A549 (cell line): ENCODE data around the gene PTPN14. TPM values are rescaled to one million over a fixed set of nuclear protein-coding genes. Genes with fewer than 3 reads are reported as not detected.

Experiments
- ATAC-seq, 2 experiments: fragments of 200-7000 bp in 1 of 2; fragments of >200 bp in 1 of 2; cut with Nextera tagmentation in 1 of 2; cut with Tn5 transposase in 1 of 2; 3 replicates each; pipeline versions ENCODE4 v1.8.0 to v1.9.1; 2018 to 2020; ENCODE audit warnings: mild to moderate bottlenecking in 1 of 2, moderate library complexity in 1 of 2
- CTCF ChIA-PET: fragments of 300-600 bp; sonication (Branson Sonifier 250); formaldehyde crosslinking; extraction: SDS; loops from one replicate; lab custom pipeline; 2021; ENCODE audit warnings: antibody characterized with exemption, inconsistent platforms; lab: Yijun Ruan, JAX
- POLR2A ChIA-PET: fragments of 350-600 bp; formaldehyde crosslinking; extraction: SDS; loops from one replicate; lab custom pipeline; 2021; ENCODE audit warnings: antibody characterized with exemption, inconsistent platforms; lab: Yijun Ruan, JAX
- DNase-seq, 2 experiments: peaks; one replicate each; pipeline versions ENCODE4 v3.0.0 to v3.0.0-alpha.2; 2011 to 2016; ENCODE audit warnings: low read depth in 1 of 2, low spot score in 1 of 2
- FAIRE-seq: peaks from 2 replicates; lab custom pipeline; 2011; peaks lifted over from hg19 to GRCh38; lab: Jason Lieb, UNC
- H3K27ac ChIP-seq, 2 experiments: fragments of >200 bp; sonication (Bioruptor Twin); formaldehyde crosslinking; 3 replicates each; pipeline ENCODE4 v1.5.1; 2016 to 2017
- H3K4me1 ChIP-seq: fragments of >200 bp; sonication (Bioruptor Twin); formaldehyde crosslinking; 3 replicates; pipeline ENCODE4 v1.6.1; 2016
- H3K4me2 ChIP-seq: fragments of >200 bp; sonication (Bioruptor Twin); formaldehyde crosslinking; 3 replicates; pipeline ENCODE4 v1.6.1; 2016
- H3K4me3 ChIP-seq: fragments of >200 bp; sonication (Bioruptor Twin); formaldehyde crosslinking; 3 replicates; pipeline ENCODE4 v1.5.1; 2016
- H3K9me3 ChIP-seq: fragments of >200 bp; sonication (Bioruptor Twin); formaldehyde crosslinking; 3 replicates; pipeline ENCODE4 v1.6.1; 2016
- CBX8 ChIP-seq: fragments of 200-600 bp; sonication (generic); IDR thresholded peaks from 2 replicates; pipeline ENCODE4 v1.6.1; 2016
- CEBPB ChIP-seq, 2 experiments: fragments of >200 bp in 1 of 2; sonication (Bioruptor Twin) in 1 of 2; formaldehyde crosslinking in 1 of 2; IDR thresholded peaks; 2 replicates each; pipeline ENCODE4 v1.6.1; 2012 to 2016
- CHD2 ChIP-seq: fragments of 150-350 bp; IDR thresholded peaks from 2 replicates; pipeline ENCODE4 v1.6.1; 2014; ENCODE audit warnings: low read length; ENCODE audit not compliant: partially characterized antibody
- CHD4 ChIP-seq: fragments of 200-600 bp; sonication (generic); IDR thresholded peaks from 2 replicates; pipeline ENCODE4 v1.6.1; 2016; ENCODE audit warnings: antibody characterized with exemption, mild to moderate bottlenecking, borderline replicate concordance
- EHF ChIP-seq: fragments of 250-450 bp; sonication (Bioruptor Pico); IDR thresholded peaks from 2 replicates; pipeline ENCODE4 v1.5.0; 2020; ENCODE audit warnings: mild to moderate bottlenecking
- FOXS1 ChIP-seq: fragments of 250-450 bp; sonication (Bioruptor Pico); IDR thresholded peaks from 2 replicates; pipeline ENCODE4 v1.5.0; 2020; ENCODE audit warnings: mild to moderate bottlenecking, moderate library complexity
- HDAC2 ChIP-seq: fragments of 200-600 bp; sonication (generic); IDR thresholded peaks from 2 replicates; pipeline ENCODE4 v1.6.1; 2016
- HEYL ChIP-seq: fragments of 250-450 bp; sonication (Bioruptor Pico); IDR thresholded peaks from 2 replicates; pipeline ENCODE4 v1.8.0; 2021; ENCODE audit warnings: mild to moderate bottlenecking, moderate library complexity
- HOXB5 ChIP-seq: fragments of 250-450 bp; sonication (Bioruptor Pico); IDR thresholded peaks from 2 replicates; pipeline ENCODE4 v1.5.0; 2020; ENCODE audit warnings: mild to moderate bottlenecking, moderate library complexity
- JUNB ChIP-seq: fragments of >200 bp; sonication (Bioruptor Twin); formaldehyde crosslinking; IDR thresholded peaks from 2 replicates; pipeline ENCODE4 v1.6.1; 2016
- KDM5A ChIP-seq: fragments of 200-600 bp; sonication (generic); IDR thresholded peaks from 2 replicates; pipeline ENCODE4 v1.6.1; 2016; ENCODE audit warnings: antibody characterized with exemption, mild to moderate bottlenecking
- MAFK ChIP-seq: fragments of 450-650 bp; IDR thresholded peaks from 2 replicates; pipeline ENCODE4 v1.6.1; 2014; ENCODE audit not compliant: partially characterized antibody
- MAZ ChIP-seq: fragments of 150-350 bp; IDR thresholded peaks from 2 replicates; pipeline ENCODE4 v1.6.1; 2014; ENCODE audit warnings: antibody characterized with exemption, low read depth, low read length, borderline replicate concordance
- NFE2L2 ChIP-seq: fragments of 150-350 bp; conservative IDR thresholded peaks from 2 replicates; pipeline ENCODE4 v1.6.1; 2014; ENCODE audit warnings: low read length
- NPAS2 ChIP-seq: fragments of 250-450 bp; sonication (Bioruptor Pico); IDR thresholded peaks from 2 replicates; pipeline ENCODE4 v1.8.0; 2022; ENCODE audit warnings: mild to moderate bottlenecking, moderate library complexity, borderline replicate concordance
- PHF8 ChIP-seq: fragments of 200-600 bp; sonication (generic); IDR thresholded peaks from 2 replicates; pipeline ENCODE4 v1.6.1; 2016; ENCODE audit warnings: low read depth, mild to moderate bottlenecking, antibody characterized with exemption, moderate library complexity, borderline replicate concordance
- POLR2AphosphoS2 ChIP-seq: conservative IDR thresholded peaks from 2 replicates; pipeline ENCODE4 v1.6.1; 2012; ENCODE audit warnings: low read length, improper control_type of control experiment, inconsistent platforms
- RCOR1 ChIP-seq: fragments of 150-350 bp; IDR thresholded peaks from 2 replicates; pipeline ENCODE4 v1.6.1; 2014; ENCODE audit warnings: antibody characterized with exemption, low read length, low read depth
- RFX5 ChIP-seq: fragments of 450-650 bp; IDR thresholded peaks from 2 replicates; pipeline ENCODE4 v1.7.1; 2014; ENCODE audit warnings: antibody characterized with exemption, mild to moderate bottlenecking, moderate library complexity
- RNF2 ChIP-seq: fragments of 200-600 bp; sonication (generic); IDR thresholded peaks from 2 replicates; pipeline ENCODE4 v1.6.1; 2016; ENCODE audit warnings: low read depth, mild to moderate bottlenecking, antibody characterized with exemption, moderate library complexity, borderline replicate concordance
- SREBF2 ChIP-seq: fragments of 450-650 bp; IDR thresholded peaks from 2 replicates; pipeline ENCODE4 v1.6.1; 2014; ENCODE audit warnings: mild to moderate bottlenecking, moderate library complexity
- ZNF302 ChIP-seq: fragments of 250-450 bp; sonication (Bioruptor Pico); IDR thresholded peaks from 2 replicates; pipeline ENCODE4 v1.9.0; 2021; ENCODE audit warnings: inconsistent platforms, mild to moderate bottlenecking, moderate library complexity
- WGBS: methylation state at CpG from one replicate; pipeline ENCODE4 v1.1.6; 2017; ENCODE audit errors: missing lambda C conversion rate; 5-methylcytosine and 5-hydroxymethylcytosine counted together
- polyA plus RNA-seq, 4 experiments: library from polyadenylated mRNA; depleted of rRNA in 3 of 4; stranded (reverse); fragments of >200 nt; fragmentation: RNase III in 1 of 4; extraction: RNeasy Plus Mini Kit Qiagen cat#74134 plus additional on column Dnase treatment in 1 of 4; gene quantifications; 2 replicates in 3 of 4; 3 replicates in 1 of 4; pipeline ENCODE4 v1.2.3, GENCODE V29; 2011 to 2017
- TF ChIP-seq, protein P1 (sequence below): fragments of 450-650 bp; IDR thresholded peaks from 2 replicates; pipeline ENCODE4 v1.6.1; 2014; ENCODE audit warnings: antibody characterized with exemption
- TF ChIP-seq, protein P2 (sequence below): fragments of >200 bp; sonication (Bioruptor Twin); formaldehyde crosslinking; IDR thresholded peaks from 3 replicates; pipeline ENCODE4 v1.5.1; 2016
- TF ChIP-seq, protein P3 (sequence below): fragments of 250-450 bp; sonication (Bioruptor Pico); IDR thresholded peaks from 2 replicates; pipeline ENCODE4 v1.5.0; 2020; ENCODE audit warnings: low read depth, mild to moderate bottlenecking, moderate library complexity
- TF ChIP-seq, protein P4 (sequence below): fragments of 250-450 bp; sonication (Bioruptor Pico); IDR thresholded peaks from 2 replicates; pipeline ENCODE4 v1.5.0; 2021; ENCODE audit warnings: mild to moderate bottlenecking, moderate library complexity, borderline replicate concordance
- TF ChIP-seq, protein P5 (sequence below): IDR thresholded peaks from 2 replicates; pipeline ENCODE4 v1.6.1; 2012
- TF ChIP-seq, protein P6 (sequence below): IDR thresholded peaks from 2 replicates; pipeline ENCODE4 v1.6.1; 2012

PTPN14 gene
- polyA plus RNA-seq, 2 of the 4 experiments (the other 2 are of a cell fraction), result 9.2 to 10.0 TPM

DNA sequence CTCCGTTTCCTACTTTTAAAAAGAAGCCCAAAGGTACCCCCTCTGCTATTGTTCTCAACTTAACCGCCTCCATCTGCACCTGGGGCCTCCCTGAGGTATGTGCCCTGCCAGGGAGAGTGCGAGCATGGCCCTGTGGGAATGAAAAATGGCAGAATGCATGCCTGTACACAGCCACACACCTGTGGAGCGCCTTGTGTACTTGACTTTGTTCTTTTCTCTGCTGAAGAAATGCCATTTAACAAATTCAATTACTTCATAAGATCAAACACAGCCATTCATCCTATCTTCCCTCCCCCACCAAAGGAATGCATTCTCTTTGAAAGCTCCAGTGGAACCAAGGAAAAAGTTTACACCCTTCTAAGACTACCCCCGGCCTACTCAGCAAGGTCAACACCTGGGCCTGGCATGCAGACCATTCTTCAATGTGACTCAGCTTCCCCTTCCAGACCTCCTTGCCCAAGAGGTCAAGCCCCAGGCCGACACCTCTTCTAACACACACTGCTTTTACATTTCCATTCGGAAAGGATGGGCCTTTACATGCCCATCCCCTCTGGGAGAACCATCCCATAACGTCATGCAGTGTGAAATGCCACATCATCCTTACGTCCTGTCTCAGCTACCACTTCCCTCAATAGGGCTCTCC, 146.7 kb downstream of the PTPN14 start:
- ChIA-PET CTCF (interaction anchor here (1.4 to 2.8 kb wide), 2 partner anchors 17 to 180 kb away, joined by 3 to 8 read pairs; no protein-coding TSS in a partner anchor), POLR2A (no interaction called here)
- FAIRE-seq (no peak), DNase-seq (no peak), ATAC-seq (no peak)
- Histone ChIP-seq H3K27ac (peak overlapping the region in 1 of 2 experiments; percentile 5; a peak in 1 of 6 replicates), H3K4me3 (no peak overlapping the region), H3K9me3 (no peaks in the 10 kb centered on the region), H3K4me2 (no peak overlapping the region), H3K4me1 (peaks cover 5% of the 10 kb centered on the region; the same call in 1 of the 3 replicates)
- WGBS, result 83% methylated on average over 9 of the region's 9 CpGs
- no peak for TF ChIP-seq RCOR1
- no peak for TF ChIP-seq CBX8
- no peak for TF ChIP-seq NPAS2 (CRISPR knock-in tag)
- TF ChIP-seq, protein P1, sequence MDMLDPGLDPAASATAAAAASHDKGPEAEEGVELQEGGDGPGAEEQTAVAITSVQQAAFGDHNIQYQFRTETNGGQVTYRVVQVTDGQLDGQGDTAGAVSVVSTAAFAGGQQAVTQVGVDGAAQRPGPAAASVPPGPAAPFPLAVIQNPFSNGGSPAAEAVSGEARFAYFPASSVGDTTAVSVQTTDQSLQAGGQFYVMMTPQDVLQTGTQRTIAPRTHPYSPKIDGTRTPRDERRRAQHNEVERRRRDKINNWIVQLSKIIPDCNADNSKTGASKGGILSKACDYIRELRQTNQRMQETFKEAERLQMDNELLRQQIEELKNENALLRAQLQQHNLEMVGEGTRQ, result no peak
- no peak for TF ChIP-seq POLR2AphosphoS2
- TF ChIP-seq, protein P2, sequence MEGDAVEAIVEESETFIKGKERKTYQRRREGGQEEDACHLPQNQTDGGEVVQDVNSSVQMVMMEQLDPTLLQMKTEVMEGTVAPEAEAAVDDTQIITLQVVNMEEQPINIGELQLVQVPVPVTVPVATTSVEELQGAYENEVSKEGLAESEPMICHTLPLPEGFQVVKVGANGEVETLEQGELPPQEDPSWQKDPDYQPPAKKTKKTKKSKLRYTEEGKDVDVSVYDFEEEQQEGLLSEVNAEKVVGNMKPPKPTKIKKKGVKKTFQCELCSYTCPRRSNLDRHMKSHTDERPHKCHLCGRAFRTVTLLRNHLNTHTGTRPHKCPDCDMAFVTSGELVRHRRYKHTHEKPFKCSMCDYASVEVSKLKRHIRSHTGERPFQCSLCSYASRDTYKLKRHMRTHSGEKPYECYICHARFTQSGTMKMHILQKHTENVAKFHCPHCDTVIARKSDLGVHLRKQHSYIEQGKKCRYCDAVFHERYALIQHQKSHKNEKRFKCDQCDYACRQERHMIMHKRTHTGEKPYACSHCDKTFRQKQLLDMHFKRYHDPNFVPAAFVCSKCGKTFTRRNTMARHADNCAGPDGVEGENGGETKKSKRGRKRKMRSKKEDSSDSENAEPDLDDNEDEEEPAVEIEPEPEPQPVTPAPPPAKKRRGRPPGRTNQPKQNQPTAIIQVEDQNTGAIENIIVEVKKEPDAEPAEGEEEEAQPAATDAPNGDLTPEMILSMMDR, result no peak
- no peak for TF ChIP-seq JUNB
- TF ChIP-seq CEBPB (IDR thresholded peaks at IDR 0.05), result no peak
- TF ChIP-seq, protein P3, sequence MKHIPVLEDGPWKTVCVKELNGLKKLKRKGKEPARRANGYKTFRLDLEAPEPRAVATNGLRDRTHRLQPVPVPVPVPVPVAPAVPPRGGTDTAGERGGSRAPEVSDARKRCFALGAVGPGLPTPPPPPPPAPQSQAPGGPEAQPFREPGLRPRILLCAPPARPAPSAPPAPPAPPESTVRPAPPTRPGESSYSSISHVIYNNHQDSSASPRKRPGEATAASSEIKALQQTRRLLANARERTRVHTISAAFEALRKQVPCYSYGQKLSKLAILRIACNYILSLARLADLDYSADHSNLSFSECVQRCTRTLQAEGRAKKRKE (CRISPR knock-in tag), result no peak
- TF ChIP-seq HEYL (CRISPR knock-in tag), result no peak
- TF ChIP-seq HDAC2, result no peak
- TF ChIP-seq, protein P4, sequence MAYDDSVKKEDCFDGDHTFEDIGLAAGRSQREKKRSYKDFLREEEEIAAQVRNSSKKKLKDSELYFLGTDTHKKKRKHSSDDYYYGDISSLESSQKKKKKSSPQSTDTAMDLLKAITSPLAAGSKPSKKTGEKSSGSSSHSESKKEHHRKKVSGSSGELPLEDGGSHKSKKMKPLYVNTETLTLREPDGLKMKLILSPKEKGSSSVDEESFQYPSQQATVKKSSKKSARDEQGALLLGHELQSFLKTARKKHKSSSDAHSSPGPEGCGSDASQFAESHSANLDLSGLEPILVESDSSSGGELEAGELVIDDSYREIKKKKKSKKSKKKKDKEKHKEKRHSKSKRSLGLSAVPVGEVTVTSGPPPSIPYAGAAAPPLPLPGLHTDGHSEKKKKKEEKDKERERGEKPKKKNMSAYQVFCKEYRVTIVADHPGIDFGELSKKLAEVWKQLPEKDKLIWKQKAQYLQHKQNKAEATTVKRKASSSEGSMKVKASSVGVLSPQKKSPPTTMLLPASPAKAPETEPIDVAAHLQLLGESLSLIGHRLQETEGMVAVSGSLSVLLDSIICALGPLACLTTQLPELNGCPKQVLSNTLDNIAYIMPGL (CRISPR knock-in tag), result no peak
- no peak for TF ChIP-seq NFE2L2
- no peak for TF ChIP-seq MAZ
- TF ChIP-seq, protein P5, sequence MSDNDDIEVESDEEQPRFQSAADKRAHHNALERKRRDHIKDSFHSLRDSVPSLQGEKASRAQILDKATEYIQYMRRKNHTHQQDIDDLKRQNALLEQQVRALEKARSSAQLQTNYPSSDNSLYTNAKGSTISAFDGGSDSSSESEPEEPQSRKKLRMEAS, result no peak
- TF ChIP-seq EHF, result no peak
- TF ChIP-seq ZNF302 (CRISPR knock-in tag), result no peak
- TF ChIP-seq RFX5, result no peak

DNA sequence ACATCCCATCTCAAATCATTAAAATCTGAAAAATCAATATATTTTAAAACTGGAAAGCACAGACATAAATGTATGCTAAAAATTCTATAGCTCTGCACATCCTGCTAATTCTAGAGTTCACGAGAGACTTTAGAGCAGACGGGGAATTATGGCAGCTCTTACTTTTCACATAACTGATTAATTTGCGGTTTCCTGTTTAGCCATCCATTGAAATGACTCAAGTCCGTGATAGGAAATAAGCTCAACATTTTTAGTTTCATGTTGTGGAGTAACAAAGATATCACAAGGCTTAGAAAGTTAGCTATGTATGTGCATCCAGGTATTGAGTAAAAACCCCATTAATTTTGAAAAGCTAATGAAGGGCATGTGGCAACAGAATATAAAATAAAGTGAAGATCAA, 147.2 kb downstream of the PTPN14 start:
- FAIRE-seq (no peak), DNase-seq (no peak), ATAC-seq (no peak)
- Histone ChIP-seq H3K9me3 (no peaks in the 10 kb centered on the region), H3K27ac (no peak overlapping the region), H3K4me1 (peaks cover 5% of the 10 kb centered on the region; the same call in 1 of the 3 replicates), H3K4me2 (no peak overlapping the region), H3K4me3 (no peak overlapping the region)
- POLR2A ChIA-PET, result no interaction called here
- CTCF ChIA-PET, result interaction anchor here (1.4 to 2.8 kb wide), 4 partner anchors 12 to 181 kb away, joined by 3 to 8 read pairs (median 4); no protein-coding TSS in a partner anchor
- 94% methylated on average over 4 of the region's 4 CpGs for WGBS
- TF ChIP-seq FOXS1 (CRISPR knock-in tag) (no peak), CHD2 (no peak), KDM5A (no peak), HOXB5 (CRISPR knock-in tag) (no peak), SREBF2 (no peak), RFX5 (no peak), HDAC2 (no peak), CHD4 (no peak), MAFK (no peak), RNF2 (no peak), PHF8 (no peak)
- TF ChIP-seq, protein P6, sequence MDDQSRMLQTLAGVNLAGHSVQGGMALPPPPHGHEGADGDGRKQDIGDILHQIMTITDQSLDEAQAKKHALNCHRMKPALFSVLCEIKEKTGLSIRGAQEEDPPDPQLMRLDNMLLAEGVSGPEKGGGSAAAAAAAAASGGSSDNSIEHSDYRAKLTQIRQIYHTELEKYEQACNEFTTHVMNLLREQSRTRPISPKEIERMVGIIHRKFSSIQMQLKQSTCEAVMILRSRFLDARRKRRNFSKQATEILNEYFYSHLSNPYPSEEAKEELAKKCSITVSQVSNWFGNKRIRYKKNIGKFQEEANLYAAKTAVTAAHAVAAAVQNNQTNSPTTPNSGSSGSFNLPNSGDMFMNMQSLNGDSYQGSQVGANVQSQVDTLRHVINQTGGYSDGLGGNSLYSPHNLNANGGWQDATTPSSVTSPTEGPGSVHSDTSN, result no peak
- TF ChIP-seq, protein P5, result no peak
